Neural cell (in vitro differentiated cells): ENCODE results near the gene RHOH. TPM values are rescaled to one million over a fixed set of nuclear protein-coding genes. Genes with fewer than 3 reads are reported as not detected.

ENCODE experiments used
- H2AFZ ChIP-seq: fragments of 200-600, 300-800 bp; sonication (generic), shearing (Covaris generic); 2 replicates; pipeline ENCODE4 v1.6.0; 2014; ENCODE audit warnings: low read depth, mild to moderate bottlenecking, antibody characterized with exemption, low read length, moderate library complexity
- H3F3A ChIP-seq: fragments of 200-600 bp; shearing (Covaris generic); 2 replicates; pipeline ENCODE4 v1.6.1; 2016; ENCODE audit warnings: mild to moderate bottlenecking, moderate library complexity, mixed read lengths, antibody characterized with exemption, low read length; ENCODE audit not compliant: insufficient read depth, poor library complexity, severe bottlenecking
- H3K27ac ChIP-seq: fragments of 200-600, 300-800 bp; sonication (generic), shearing (Covaris generic); 2 replicates; pipeline ENCODE4 v1.5.1; 2014; ENCODE audit warnings: mild to moderate bottlenecking, low read length, moderate library complexity
- H3K27me3 ChIP-seq: fragments of 300-800, 200-600 bp; sonication (generic), shearing (Covaris generic); 2 replicates; pipeline ENCODE4 v1.6.0; 2014; ENCODE audit warnings: mild to moderate bottlenecking, low read depth, low read length, moderate library complexity; ENCODE audit not compliant: insufficient read depth
- H3K36me3 ChIP-seq: fragments of 300-800, 200-600 bp; sonication (generic), shearing (Covaris generic); 2 replicates; pipeline ENCODE4 v1.5.1; 2014; ENCODE audit warnings: mild to moderate bottlenecking, antibody characterized with exemption, low read length, moderate library complexity; ENCODE audit not compliant: insufficient read depth
- H3K4me2 ChIP-seq: fragments of 300-800, 200-600 bp; sonication (generic), shearing (Covaris generic); 2 replicates; pipeline ENCODE4 v1.6.0; 2014; ENCODE audit warnings: mild to moderate bottlenecking, low read length
- H3K4me3 ChIP-seq: fragments of 300-800, 200-600 bp; sonication (generic), shearing (Covaris generic); 2 replicates; pipeline ENCODE4 v1.5.1; 2014; ENCODE audit warnings: mild to moderate bottlenecking, low read length, moderate library complexity
- H3K79me2 ChIP-seq: fragments of 200-600 bp; shearing (Covaris generic); replicated peaks from 2 replicates; pipeline ENCODE4 v1.6.0; 2014; ENCODE audit warnings: mild to moderate bottlenecking, low read length, moderate library complexity; ENCODE audit not compliant: insufficient read depth
- H3K9ac ChIP-seq: fragments of 300-800, 200-600 bp; sonication (generic), shearing (Covaris generic); 2 replicates; pipeline ENCODE4 v1.6.1; 2016; ENCODE audit warnings: mild to moderate bottlenecking, low read length, mixed read lengths
- H3K9me2 ChIP-seq: fragments of 200-600 bp; shearing (Covaris generic); 2 replicates; pipeline ENCODE4 v1.6.1; 2016; ENCODE audit warnings: mild to moderate bottlenecking, low read length, mixed read lengths; ENCODE audit not compliant: insufficient read depth
- H3K9me3 ChIP-seq: fragments of 200-600, 300-800 bp; sonication (generic), shearing (Covaris generic); 2 replicates; pipeline ENCODE4 v1.6.1; 2016; ENCODE audit warnings: mild to moderate bottlenecking, mixed run types, low read length, moderate library complexity, mixed read lengths
- H4K20me1 ChIP-seq: fragments of 200-600 bp; shearing (Covaris generic); 2 replicates; pipeline ENCODE4 v1.6.1; 2016; ENCODE audit warnings: mild to moderate bottlenecking, mixed run types; ENCODE audit not compliant: insufficient read depth
- EP300 ChIP-seq: fragments of 450-650 bp; conservative IDR thresholded peaks from 2 replicates; pipeline ENCODE4 v1.6.1; 2014; ENCODE audit warnings: antibody characterized with exemption, mild to moderate bottlenecking, moderate library complexity; ENCODE audit not compliant: poor library complexity, severe bottlenecking
- EZH2 ChIP-seq: fragments of 200-600, 300-800 bp; shearing (Covaris generic), sonication (generic); IDR thresholded peaks from 2 replicates; pipeline ENCODE4 v1.6.1; 2014; ENCODE audit warnings: antibody characterized with exemption, low read length, borderline replicate concordance, mild to moderate bottlenecking; ENCODE audit not compliant: insufficient read depth, poor library complexity, severe bottlenecking
- MXI1 ChIP-seq: fragments of 450-650 bp; conservative IDR thresholded peaks from 2 replicates; pipeline ENCODE4 v1.6.1; 2014; ENCODE audit warnings: antibody characterized with exemption, mild to moderate bottlenecking; ENCODE audit not compliant: poor library complexity, severe bottlenecking
- POLR2AphosphoS5 ChIP-seq: IDR thresholded peaks from 2 replicates; pipeline ENCODE4 v1.6.1; 2012
- RAD21 ChIP-seq: fragments of 450-650 bp; conservative IDR thresholded peaks from 2 replicates; pipeline ENCODE4 v1.6.1; 2014; ENCODE audit warnings: antibody characterized with exemption, mild to moderate bottlenecking, moderate library complexity
- SMC3 ChIP-seq: fragments of 450-650 bp; conservative IDR thresholded peaks from 2 replicates; pipeline ENCODE4 v1.6.1; 2014; ENCODE audit warnings: antibody characterized with exemption, mild to moderate bottlenecking, moderate library complexity; ENCODE audit not compliant: poor library complexity
- TAF1 ChIP-seq: IDR thresholded peaks from 2 replicates; pipeline ENCODE4 v1.6.1; 2012; ENCODE audit warnings: low read depth
- polyA plus RNA-seq: library from polyadenylated mRNA; depleted of rRNA; stranded (reverse); fragments of >200 nt; gene quantifications from 2 replicates; pipeline ENCODE4 v1.2.3, GENCODE V29; 2014
- TF ChIP-seq, protein P1 (sequence below): fragments of 450-650 bp; IDR thresholded peaks from 2 replicates; pipeline ENCODE4 v1.5.1; 2014; ENCODE audit warnings: antibody characterized with exemption, mild to moderate bottlenecking, moderate library complexity; ENCODE audit not compliant: poor library complexity, severe bottlenecking
- TF ChIP-seq, protein P2 (sequence below): IDR thresholded peaks from 2 replicates; pipeline ENCODE4 v1.6.1; 2012; ENCODE audit warnings: borderline replicate concordance

RHOH gene
- polyA plus RNA-seq, 1 donor from 2014 or later: not detected

DNA sequence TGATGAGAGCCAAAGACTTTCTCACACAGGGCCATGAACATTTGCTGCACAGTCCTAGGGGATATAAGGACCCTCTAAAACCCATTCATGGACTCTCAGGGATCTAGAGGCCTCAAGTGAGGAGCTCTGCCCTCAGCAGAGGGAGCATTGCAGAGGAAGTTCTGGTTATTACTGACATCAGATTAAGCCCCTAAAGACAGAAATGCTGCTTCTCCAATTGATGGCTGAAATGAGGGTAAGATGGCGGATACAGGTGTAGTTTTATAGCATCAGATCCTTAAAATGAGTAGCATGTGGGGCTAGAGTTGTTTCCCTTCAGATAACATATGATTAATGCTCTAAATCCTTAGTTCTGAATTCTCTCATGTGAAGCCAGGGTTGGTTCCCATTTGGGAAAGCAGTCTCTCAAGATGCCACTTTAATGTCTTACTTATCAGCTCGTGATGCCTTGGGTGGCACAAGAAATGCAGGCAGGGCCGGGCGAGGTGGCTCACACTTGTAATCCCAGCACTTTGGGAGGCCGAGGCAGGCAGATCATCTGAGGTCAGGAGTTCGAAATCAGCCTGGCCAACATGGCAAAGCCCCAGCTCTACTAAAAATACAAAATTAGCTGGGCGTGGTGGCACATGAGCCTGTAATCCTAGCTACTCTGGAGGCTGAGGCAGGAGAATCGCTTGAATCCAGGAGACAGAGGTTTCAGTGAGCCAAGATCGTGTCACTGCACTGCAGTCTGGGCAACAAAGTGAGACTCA, 7.9 kb downstream of the RHOH start:
- Histone ChIP-seq H3K27ac (no peak overlapping the region), H3F3A (no peaks in the 10 kb centered on the region), H3K27me3 (no peaks in the 10 kb centered on the region), H3K4me2 (no peak overlapping the region), H3K36me3 (no peaks in the 10 kb centered on the region), H4K20me1 (no peaks in the 10 kb centered on the region), H3K79me2 (no peaks in the 10 kb centered on the region), H2AFZ (no peak overlapping the region), H3K9me3 (no peaks in the 10 kb centered on the region), H3K4me3 (no peak overlapping the region), H3K9ac (no peak overlapping the region), H3K9me2 (no peaks in the 10 kb centered on the region)
- TF ChIP-seq RAD21: no peak
- no peak for TF ChIP-seq TAF1
- no peak for TF ChIP-seq MXI1
- TF ChIP-seq SMC3: no peak
- TF ChIP-seq, protein P1, sequence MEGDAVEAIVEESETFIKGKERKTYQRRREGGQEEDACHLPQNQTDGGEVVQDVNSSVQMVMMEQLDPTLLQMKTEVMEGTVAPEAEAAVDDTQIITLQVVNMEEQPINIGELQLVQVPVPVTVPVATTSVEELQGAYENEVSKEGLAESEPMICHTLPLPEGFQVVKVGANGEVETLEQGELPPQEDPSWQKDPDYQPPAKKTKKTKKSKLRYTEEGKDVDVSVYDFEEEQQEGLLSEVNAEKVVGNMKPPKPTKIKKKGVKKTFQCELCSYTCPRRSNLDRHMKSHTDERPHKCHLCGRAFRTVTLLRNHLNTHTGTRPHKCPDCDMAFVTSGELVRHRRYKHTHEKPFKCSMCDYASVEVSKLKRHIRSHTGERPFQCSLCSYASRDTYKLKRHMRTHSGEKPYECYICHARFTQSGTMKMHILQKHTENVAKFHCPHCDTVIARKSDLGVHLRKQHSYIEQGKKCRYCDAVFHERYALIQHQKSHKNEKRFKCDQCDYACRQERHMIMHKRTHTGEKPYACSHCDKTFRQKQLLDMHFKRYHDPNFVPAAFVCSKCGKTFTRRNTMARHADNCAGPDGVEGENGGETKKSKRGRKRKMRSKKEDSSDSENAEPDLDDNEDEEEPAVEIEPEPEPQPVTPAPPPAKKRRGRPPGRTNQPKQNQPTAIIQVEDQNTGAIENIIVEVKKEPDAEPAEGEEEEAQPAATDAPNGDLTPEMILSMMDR: no peak
- TF ChIP-seq, protein P2, sequence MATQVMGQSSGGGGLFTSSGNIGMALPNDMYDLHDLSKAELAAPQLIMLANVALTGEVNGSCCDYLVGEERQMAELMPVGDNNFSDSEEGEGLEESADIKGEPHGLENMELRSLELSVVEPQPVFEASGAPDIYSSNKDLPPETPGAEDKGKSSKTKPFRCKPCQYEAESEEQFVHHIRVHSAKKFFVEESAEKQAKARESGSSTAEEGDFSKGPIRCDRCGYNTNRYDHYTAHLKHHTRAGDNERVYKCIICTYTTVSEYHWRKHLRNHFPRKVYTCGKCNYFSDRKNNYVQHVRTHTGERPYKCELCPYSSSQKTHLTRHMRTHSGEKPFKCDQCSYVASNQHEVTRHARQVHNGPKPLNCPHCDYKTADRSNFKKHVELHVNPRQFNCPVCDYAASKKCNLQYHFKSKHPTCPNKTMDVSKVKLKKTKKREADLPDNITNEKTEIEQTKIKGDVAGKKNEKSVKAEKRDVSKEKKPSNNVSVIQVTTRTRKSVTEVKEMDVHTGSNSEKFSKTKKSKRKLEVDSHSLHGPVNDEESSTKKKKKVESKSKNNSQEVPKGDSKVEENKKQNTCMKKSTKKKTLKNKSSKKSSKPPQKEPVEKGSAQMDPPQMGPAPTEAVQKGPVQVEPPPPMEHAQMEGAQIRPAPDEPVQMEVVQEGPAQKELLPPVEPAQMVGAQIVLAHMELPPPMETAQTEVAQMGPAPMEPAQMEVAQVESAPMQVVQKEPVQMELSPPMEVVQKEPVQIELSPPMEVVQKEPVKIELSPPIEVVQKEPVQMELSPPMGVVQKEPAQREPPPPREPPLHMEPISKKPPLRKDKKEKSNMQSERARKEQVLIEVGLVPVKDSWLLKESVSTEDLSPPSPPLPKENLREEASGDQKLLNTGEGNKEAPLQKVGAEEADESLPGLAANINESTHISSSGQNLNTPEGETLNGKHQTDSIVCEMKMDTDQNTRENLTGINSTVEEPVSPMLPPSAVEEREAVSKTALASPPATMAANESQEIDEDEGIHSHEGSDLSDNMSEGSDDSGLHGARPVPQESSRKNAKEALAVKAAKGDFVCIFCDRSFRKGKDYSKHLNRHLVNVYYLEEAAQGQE: no peak
- no peak for TF ChIP-seq EP300
- no peak for TF ChIP-seq EZH2
- no peak for TF ChIP-seq POLR2AphosphoS5

DNA sequence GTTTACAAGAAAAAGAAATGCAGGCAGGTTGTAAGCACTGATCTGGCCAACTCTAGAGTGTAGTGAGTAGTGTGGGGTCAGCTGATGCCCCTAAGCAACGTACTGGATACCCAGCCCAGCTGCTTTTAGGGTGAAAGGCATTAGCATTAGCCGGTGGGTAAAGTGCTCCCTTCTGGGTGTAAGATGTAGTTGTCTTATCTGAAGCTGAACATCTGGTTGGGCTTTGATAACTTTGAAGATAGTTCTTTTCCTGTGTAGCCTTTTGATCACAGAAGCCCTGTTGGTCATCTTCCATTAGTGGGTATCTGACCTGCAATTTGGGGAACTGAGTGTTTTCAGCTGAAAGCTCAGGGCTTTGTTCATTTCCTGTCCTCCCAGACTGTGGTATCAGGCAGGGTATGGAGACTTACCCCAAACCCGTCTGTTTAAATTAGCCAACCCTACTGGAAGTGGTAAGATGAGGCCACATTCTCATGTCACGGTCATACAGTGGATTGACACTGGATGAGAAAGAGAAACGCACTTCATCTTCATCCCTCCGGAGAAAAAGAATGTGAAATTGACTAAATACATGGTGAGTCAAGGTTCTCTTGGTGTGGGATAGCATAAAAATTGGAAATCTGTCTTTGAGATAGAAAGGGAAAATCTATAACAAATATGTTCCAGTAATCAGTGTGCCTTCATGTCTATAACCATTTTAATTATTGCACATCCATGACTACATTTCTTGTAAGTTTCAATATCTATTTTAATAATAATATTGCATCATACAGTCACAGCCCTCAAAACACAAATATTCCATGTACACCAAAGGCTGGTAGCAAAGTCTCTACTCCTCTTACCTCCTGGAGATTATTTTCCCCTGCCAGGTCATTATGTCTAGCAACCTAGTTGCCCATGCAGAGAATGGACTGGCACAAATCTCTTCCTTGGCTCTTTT, 8.7 kb downstream of the RHOH start:
- H3K9ac ChIP-seq: no peak overlapping the region
- H3K4me2 ChIP-seq: no peak overlapping the region
- no peaks in the 10 kb centered on the region for H3F3A ChIP-seq
- no peaks in the 10 kb centered on the region for H3K9me2 ChIP-seq
- H3K27me3 ChIP-seq: no peaks in the 10 kb centered on the region
- H3K36me3 ChIP-seq: no peaks in the 10 kb centered on the region
- H2AFZ ChIP-seq: no peak overlapping the region
- no peak overlapping the region for H3K4me3 ChIP-seq
- H4K20me1 ChIP-seq: no peaks in the 10 kb centered on the region
- H3K79me2 ChIP-seq: no peaks in the 10 kb centered on the region
- TF ChIP-seq, protein P1: no peak
- TF ChIP-seq, protein P2: no peak
- no peak for TF ChIP-seq TAF1
- TF ChIP-seq POLR2AphosphoS5: no peak
- no peaks in the 10 kb centered on the region for H3K9me3 ChIP-seq
- no peak overlapping the region for H3K27ac ChIP-seq
